Measurements from ENCODE around the gene CCDC33.
"Not testable (repeated sequence)": the region's sequence is repeated elsewhere in the genome, so short reads cannot be mapped to it uniquely, and the experiment has no call there.

- not testable (repeated sequence) for TF ChIP-seq CTCF (IDR thresholded peaks at IDR 0.05); EZH2 (IDR thresholded peaks at IDR 0.05; ENCODE audit: borderline replicate concordance, insufficient read depth, low read depth, low read length, poor library complexity, severe bottlenecking)
These were observed 124.7 kb downstream of the CCDC33 start for GRCh38 chr15:74360855-74361254.
